Psoas muscle (tissue), 8 donors: ENCODE data around the gene SAP30BP. TPM values are rescaled to one million over a fixed set of nuclear protein-coding genes. Genes with fewer than 3 reads are reported as not detected.

ENCODE experiments used
- ATAC-seq, 4 donors: fragments of 200-7000 bp; cut with Tn5 transposase; one replicate each; pipeline ENCODE4 v1.9.1; 2020; ENCODE audit warnings: moderate library complexity in 3 of 4, mild to moderate bottlenecking in 2 of 4
- DNase-seq, 2 donors: peaks; one replicate each; pipeline ENCODE4 v3.0.0-alpha.2; 2020
- H3K27ac ChIP-seq: fragments of 200-600 bp; one replicate; pipeline ENCODE4 v1.8.0; 2022
- H3K27me3 ChIP-seq, 3 donors: fragments of 200-600 bp in 1 of 3; one replicate each; pipeline versions ENCODE4 v1.6.1 to v1.8.0; 2013 to 2022; ENCODE audit warnings: low read length in 2 of 3, mild to moderate bottlenecking in 2 of 3, moderate library complexity in 1 of 3; ENCODE audit not compliant: insufficient read depth in 3 of 3
- H3K36me3 ChIP-seq, 2 donors: fragments of 200-600 bp in 1 of 2; one replicate each; pipeline versions ENCODE4 v1.6.1 to v1.8.0; 2013 to 2022; ENCODE audit warnings: low read depth in 1 of 2, mild to moderate bottlenecking in 1 of 2, moderate library complexity in 1 of 2; ENCODE audit not compliant: insufficient read depth in 1 of 2
- H3K4me1 ChIP-seq: fragments of 200-600 bp; one replicate; pipeline ENCODE4 v1.8.0; 2022
- H3K4me3 ChIP-seq: fragments of 200-600 bp; one replicate; pipeline ENCODE4 v1.8.0; 2022; ENCODE audit warnings: mild to moderate bottlenecking
- H3K9me3 ChIP-seq: fragments of 200-600 bp; one replicate; pipeline ENCODE4 v1.8.0; 2022
- CTCF ChIP-seq: fragments of 200-600 bp; IDR thresholded peaks from one replicate; pipeline ENCODE4 v1.8.0; 2022; ENCODE audit warnings: antibody characterized with exemption
- WGBS, 3 donors: extraction: QIAGEN DNeasy Blood & Tissue Kit; methylation state at CpG; one replicate each; pipeline versions ENCODE4 v1.1.6 to v1.1.7; 2013; 5-methylcytosine and 5-hydroxymethylcytosine counted together
- intact Hi-C, 2 donors: fragments of 100-400 bp; cut with DNase I; formaldehyde crosslinking; loops; one replicate each; pipeline versions ENCODE4 v1.11.0 to v1.14.2; 2022
- polyA plus RNA-seq, 3 donors: library from polyadenylated mRNA; stranded (reverse); fragments of 200-250 nt; gene quantifications; one replicate each; pipeline ENCODE4 v1.2.3, GENCODE V29; 2013
- total RNA-seq, 4 donors: library from RNA; stranded (reverse); fragmentation: NEBNext Ultra II Directional in 2 of 4; extraction: Animal tissue kit (Norgen Biotek cat#: 25700) in 2 of 4; gene quantifications; one replicate each; pipeline versions ENCODE4 v1.2.1 to v1.2.4, GENCODE V29; 2021 to 2023
- donor health status: healthy with polysubstance abuse.
- donor health status: DM: no; HTN: no; CAD: no; lungs with moderate emphysema.
- donor health status: Bipolar disorder and iron deficiency.
- donor health status: healthy.
- donor health status: DM: yes; HTN: yes; CAD: no.
- donor health status: DM: no; HTN: no; CAD: no.
- donor health status: DM: no; HTN: no; CAD: no.
- donor health status: DM: yes; HTN: yes; CAD: no.

The SAP30BP gene
- total and polyA plus RNA-seq, 7 donors = 40.9 to 123 (median 68.5) TPM

GRCh38 chr17:75673487-75673886, 6.3 kb downstream of the SAP30BP start:
- Histone ChIP-seq H3K9me3 (no peaks in the 10 kb centered on the region), H3K27me3 (no peaks in the 10 kb centered on the region), H3K36me3 (peaks cover 11 to 59% of the 10 kb centered on the region in 2 donors), H3K4me1 (peaks cover 19% of the 10 kb centered on the region), H3K27ac (no peak overlapping the region), H3K4me3 (no peak overlapping the region)
- ATAC-seq (no peak), DNase-seq (no peak)
- intact Hi-C loops = loop anchor here in 1 of 2 donors (5.0 kb wide), 1 partner anchor 74 kb away; no protein-coding TSS in a partner anchor
- WGBS, 3 donors = 71 to 78% (median 78%) methylated on average over 4 of the region's 4 CpGs
- TF ChIP-seq CTCF = no peak

GRCh38 chr17:75676461-75676860, 9.3 kb downstream of the SAP30BP start:
- H3K36me3 ChIP-seq = peaks cover 11 to 34% of the 10 kb centered on the region in 2 donors
- H3K27ac ChIP-seq = no peak overlapping the region
- H3K4me3 ChIP-seq = no peak overlapping the region
- intact Hi-C loops = loop anchor here in 1 of 2 donors (5.0 kb wide), 1 partner anchor 44 kb away; the partner anchor contains the start of gene SMIM5
- H3K4me1 ChIP-seq = peaks cover 20% of the 10 kb centered on the region
- no peaks in the 10 kb centered on the region for H3K27me3 ChIP-seq
- ATAC-seq (no peak), DNase-seq (no peak)
- no peak for TF ChIP-seq CTCF
- H3K9me3 ChIP-seq = no peaks in the 10 kb centered on the region
- WGBS, 3 donors = 43 to 70% (median 50%) methylated on average over 3 of the region's 3 CpGs

GRCh38 chr17:75679706-75680211, 12.6 kb downstream of the SAP30BP start:
- 67 to 74% (median 68%) methylated on average over 11 of the region's 11 CpGs for WGBS, 3 donors
- H3K4me3 ChIP-seq = no peak overlapping the region
- H3K4me1 ChIP-seq = peaks cover 33% of the 10 kb centered on the region
- H3K36me3 ChIP-seq = peaks cover 2 to 5% of the 10 kb centered on the region in 2 donors
- H3K27me3 ChIP-seq = no peaks in the 10 kb centered on the region
- peak overlapping the region; percentile 23 for H3K27ac ChIP-seq
- ATAC-seq = peak in 2 of 4 donors; percentile 55 to 60
- intact Hi-C loops = loop anchor here in 1 of 2 donors (5.0 kb wide), 1 partner anchor 47 kb away; the partner anchor contains the start of gene SMIM5
- peak; percentile 21 for TF ChIP-seq CTCF
- no peaks in the 10 kb centered on the region for H3K9me3 ChIP-seq
- no peak for DNase-seq

GRCh38 chr17:75680431-75680830, 13.3 kb downstream of the SAP30BP start:
- WGBS, 3 donors = 86 to 91% (median 89%) methylated on average over 10 of the region's 10 CpGs
- DNase-seq = no peak
- H3K4me3 ChIP-seq = no peak overlapping the region
- H3K4me1 ChIP-seq = peaks cover 33% of the 10 kb centered on the region
- no peaks in the 10 kb centered on the region for H3K9me3 ChIP-seq
- H3K27ac ChIP-seq = no peak overlapping the region
- H3K27me3 ChIP-seq = no peaks in the 10 kb centered on the region
- no peak for ATAC-seq
- no peak for TF ChIP-seq CTCF
- H3K36me3 ChIP-seq = peaks cover 2 to 5% of the 10 kb centered on the region in 2 donors
- intact Hi-C loops = no loop called here

- peaks cover 2 to 5% of the 10 kb centered on the region in 2 donors for H3K36me3 ChIP-seq
- WGBS, 3 donors = 60 to 84% (median 68%) methylated on average over 3 of the region's 3 CpGs
- ATAC-seq (peak in 1 of 4 donors; percentile 34), DNase-seq (no peak)
- peak overlapping the region; percentile 16 for H3K27ac ChIP-seq
- no peak for TF ChIP-seq CTCF
- H3K9me3 ChIP-seq = no peaks in the 10 kb centered on the region
- peaks cover 27% of the 10 kb centered on the region for H3K4me1 ChIP-seq
- intact Hi-C loops = no loop called here
- no peaks in the 10 kb centered on the region for H3K27me3 ChIP-seq
- H3K4me3 ChIP-seq = no peak overlapping the region
Measured at GRCh38 chr17:75681289-75681688, 14.2 kb downstream of the SAP30BP start.
